Right renal cortex interstitium (tissue), 3 donors: ENCODE measurements around the gene GPR25. TPM values are rescaled to one million over a fixed set of nuclear protein-coding genes. Genes with fewer than 3 reads are reported as not detected.
"Not testable (repeated sequence)": the region's sequence is repeated elsewhere in the genome, so short reads cannot be mapped to it uniquely, and the experiment has no call there.

ENCODE experiments used
- DNase-seq, 3 donors: peaks; one replicate each; pipeline ENCODE4 v3.0.0-alpha.2; 2013; ENCODE audit warnings: low read depth in 3 of 3, low spot score in 2 of 3
- polyA plus RNA-seq, 3 donors: library from polyadenylated mRNA; unstranded; fragments of 120-200 nt; gene quantifications; one replicate each; pipeline ENCODE4 v1.2.1, GENCODE V29; 2013; ENCODE audit not compliant: insufficient read length in 3 of 3

Gene GPR25
- polyA plus RNA-seq, 3 donors, result not detected

GRCh38 chr1:200909757-200910239 lies 37.0 kb downstream of the GPR25 start:
- DNase-seq, result no peak

GRCh38 chr1:200911361-200911760 lies 38.6 kb downstream of the GPR25 start:
- no peak for DNase-seq

DNA sequence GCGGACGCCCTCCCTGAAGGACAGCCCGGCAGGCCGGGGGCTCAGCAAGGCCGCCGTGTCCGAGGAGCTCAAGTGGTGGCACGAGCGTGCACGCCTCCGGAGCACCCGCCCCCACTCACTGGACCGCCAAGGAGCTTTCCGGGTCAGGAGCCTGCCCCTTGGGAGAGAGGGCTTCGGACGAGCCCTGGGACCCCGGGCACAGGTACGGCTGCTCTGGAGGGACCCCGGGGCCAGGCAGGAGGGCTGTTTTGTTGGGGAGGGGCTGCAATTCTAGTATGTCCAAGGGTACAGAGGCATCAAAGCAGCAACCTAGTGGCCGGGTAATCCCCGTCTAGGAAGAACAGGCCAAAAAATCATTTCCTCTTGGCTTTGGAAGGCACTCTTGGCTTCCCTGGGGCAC lies 39.2 kb downstream of the GPR25 start:
- not testable (repeated sequence) for DNase-seq

DNA sequence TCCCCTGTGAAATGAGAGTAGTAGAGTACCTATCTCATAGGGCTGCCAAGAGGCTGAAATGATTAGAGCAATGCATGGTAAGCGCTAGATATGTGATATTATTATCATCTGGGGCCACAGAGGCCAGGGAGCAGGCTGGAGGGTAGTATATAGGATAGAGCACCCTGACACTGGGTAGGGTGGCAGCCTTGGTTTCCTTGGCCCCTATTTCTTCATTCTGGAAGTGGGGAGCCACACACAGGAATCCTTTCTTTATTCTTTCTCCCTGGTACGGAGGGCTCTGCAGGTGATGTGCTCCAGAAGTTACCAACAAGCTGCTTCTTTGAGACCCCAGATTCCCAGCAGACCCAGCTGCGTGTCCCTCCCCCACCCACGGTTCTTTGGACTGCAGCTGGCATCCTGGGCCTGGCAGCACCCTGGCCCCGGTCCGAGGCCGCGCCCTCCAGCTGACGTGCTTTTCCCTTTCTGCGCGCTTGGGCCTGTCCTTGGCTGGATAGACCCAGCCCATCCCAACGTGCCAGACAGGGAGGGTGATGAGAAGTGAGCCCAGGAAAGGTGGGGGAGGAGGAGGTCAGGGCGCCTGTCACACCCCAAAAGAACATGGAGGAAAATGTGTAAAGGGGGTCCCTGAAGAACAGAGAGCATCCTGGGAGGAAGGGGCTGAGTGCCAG lies 40.1 kb downstream of the GPR25 start:
- DNase-seq, result no peak

DNA sequence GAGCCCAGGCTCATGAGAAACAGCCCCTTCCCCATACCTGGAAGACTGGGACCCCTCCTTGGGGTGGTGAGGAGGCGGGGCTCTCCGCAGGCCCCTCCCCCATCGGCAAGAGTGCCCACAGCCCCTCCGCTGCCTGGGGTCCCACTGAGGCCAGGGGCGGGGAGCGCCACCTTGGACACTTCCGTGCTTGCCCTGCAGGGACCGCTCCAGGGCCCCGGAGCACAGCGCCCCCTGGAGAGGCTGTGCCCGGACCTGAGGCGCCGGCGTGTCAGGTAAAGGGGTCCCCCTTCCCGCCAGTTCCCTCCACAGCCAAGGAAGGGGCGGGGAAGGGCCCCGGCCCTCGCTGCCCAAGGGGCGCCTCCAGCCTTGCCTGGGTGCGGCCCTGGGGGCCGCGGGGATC lies 43.4 kb downstream of the GPR25 start:
- no peak for DNase-seq

DNA sequence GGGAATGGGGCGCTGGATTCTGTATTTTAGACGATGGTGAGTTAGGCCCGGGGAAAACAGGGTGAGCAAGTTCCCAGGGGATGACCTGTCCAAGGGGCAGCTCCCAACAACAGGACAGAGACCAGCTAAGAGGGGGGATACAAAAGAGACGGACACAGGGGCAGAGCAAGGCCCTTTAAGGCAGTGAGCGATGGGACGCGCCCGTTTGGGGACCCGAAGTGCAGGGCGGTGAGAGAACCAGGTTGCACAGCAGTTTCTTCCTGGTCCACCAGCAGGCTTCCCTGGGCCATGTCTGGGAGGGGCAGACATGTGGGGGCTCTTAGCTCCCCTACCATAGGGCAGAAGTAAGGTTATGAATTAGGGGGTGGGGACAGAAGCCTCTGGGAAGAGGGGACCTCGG lies 43.9 kb downstream of the GPR25 start:
- no peak for DNase-seq

- DNase-seq, result no peak
These were observed 44.6 kb downstream of the GPR25 start for GRCh38 chr1:200917291-200917817.

DNA sequence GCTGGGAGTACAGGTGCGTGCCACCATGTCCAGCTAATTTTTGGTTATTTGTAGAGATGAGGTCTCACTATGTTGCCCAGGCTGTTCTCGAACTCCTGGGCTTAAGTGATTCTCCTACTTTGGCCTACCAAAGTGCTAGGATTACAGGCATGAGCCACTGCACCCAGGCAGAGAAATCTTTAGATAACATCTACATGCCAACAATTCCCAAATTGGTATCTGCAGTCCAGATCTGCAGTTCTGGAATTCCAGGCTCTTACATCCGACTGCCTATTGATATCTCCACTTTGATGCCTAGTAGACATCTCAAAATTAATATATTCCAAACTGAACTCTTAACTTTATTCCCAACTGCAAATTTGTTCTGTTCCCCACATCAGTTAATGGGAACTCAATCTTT lies 45.2 kb downstream of the GPR25 start:
- DNase-seq, result no peak

GRCh38 chr1:200919386-200919785 lies 46.6 kb downstream of the GPR25 start:
- no peak for DNase-seq

GRCh38 chr1:200921571-200922110 lies 48.9 kb downstream of the GPR25 start:
- DNase-seq, result no peak

DNA sequence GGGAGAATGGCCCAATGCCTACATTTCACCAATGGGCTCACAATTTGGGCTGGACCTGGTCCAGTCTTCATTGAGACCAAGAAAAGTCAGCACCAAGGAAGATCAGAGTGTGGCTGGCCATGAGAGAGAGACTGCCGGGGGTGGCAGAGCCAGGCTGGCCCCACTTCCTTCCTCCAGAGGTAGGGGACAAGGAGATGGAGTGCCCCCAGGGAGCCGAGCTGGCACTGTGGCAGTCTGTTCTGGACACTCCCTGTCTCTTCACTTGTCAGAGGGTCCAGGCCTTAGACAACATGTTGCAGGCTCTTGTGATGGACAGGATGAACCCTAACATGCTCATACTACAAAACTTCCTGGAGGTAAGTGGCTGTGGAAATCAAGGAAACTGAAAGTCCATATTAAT lies 49.6 kb downstream of the GPR25 start:
- DNase-seq, result no peak

DNA sequence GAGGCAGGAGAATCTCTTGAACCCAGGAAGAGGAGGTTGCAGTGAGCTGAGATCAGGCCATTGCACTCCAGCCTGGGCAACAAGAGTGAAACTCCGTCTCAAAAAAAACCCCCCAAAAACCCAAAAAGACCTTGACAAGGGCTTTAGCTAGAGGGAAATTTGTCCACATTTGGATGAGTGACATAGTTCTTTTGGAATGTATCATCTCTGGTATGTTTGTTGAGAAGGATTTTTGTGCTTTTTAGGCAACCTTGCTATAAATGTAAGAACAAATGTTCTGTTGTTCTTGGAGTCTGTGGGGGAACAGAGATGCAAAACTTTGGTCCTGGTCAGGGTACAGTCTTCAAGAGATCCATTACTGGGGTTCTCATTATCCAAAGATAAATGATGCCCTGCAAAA lies 50.8 kb downstream of the GPR25 start:
- DNase-seq, result no peak

Other genes starting within 250 kb of the GPR25 start
- gene DDX59, start 203.1 kb upstream of the GPR25 start, polyA plus RNA-seq, result 10 to 100 TPM; 28.8 to 30.1 (median 29.6) TPM
- gene CAMSAP2, start 134.1 kb upstream of the GPR25 start, polyA plus RNA-seq, result 10 to 100 TPM; 41.6 to 42.7 (median 41.7) TPM
- 10 to 100 TPM; 30.5 to 37.8 (median 33.0) TPM for gene INAVA, start 21.9 kb downstream of the GPR25 start, polyA plus RNA-seq
- 1 to 10 TPM; 2.0 to 2.3 (median 2.0) TPM for gene KIF21B, start 150.7 kb downstream of the GPR25 start, polyA plus RNA-seq
- gene CACNA1S, start 239.4 kb downstream of the GPR25 start, polyA plus RNA-seq, result under 1 TPM; 0.37 to 0.51 (median 0.46) TPM